GM12878 (cell line): ENCODE data around the gene NAGA. TPM values are rescaled to one million over a fixed set of nuclear protein-coding genes. Genes with fewer than 3 reads are reported as not detected.
"Not testable (repeated sequence)": the region's sequence is repeated elsewhere in the genome, so short reads cannot be mapped to it uniquely, and the experiment has no call there.

Source experiments
- ATAC-seq: fragments of 200-7000 bp; cut with Tn5 transposase; 3 replicates; pipeline ENCODE4 v1.9.1; 2020; ENCODE audit warnings: mild to moderate bottlenecking, moderate library complexity
- BruUV-seq: library from RNA; stranded (reverse); fragments of 400-500 nt; replicated peaks from 2 replicates; lab custom pipeline; 2021; lab: Mats Ljungman, UMichigan
- CTCF ChIA-PET: fragments of 300-600 bp; sonication (Branson Sonifier 250); formaldehyde crosslinking; extraction: SDS; loops from one replicate; lab custom pipeline; 2021; ENCODE audit warnings: inconsistent platforms; lab: Yijun Ruan, JAX
- POLR2A ChIA-PET: fragments of 350-600 bp; formaldehyde crosslinking; extraction: SDS; loops from one replicate; lab custom pipeline; 2021; ENCODE audit warnings: inconsistent platforms; lab: Charles Lee
- RAD21 ChIA-PET: fragments of 300-600 bp; sonication (Branson Sonifier 250); formaldehyde crosslinking; loops from one replicate; lab custom pipeline; 2023; ENCODE audit warnings: antibody characterized with exemption; ENCODE audit not compliant: unreplicated experiment; lab: Charles Lee
- SMC1A ChIA-PET: fragments of 300-600 bp; sonication (Branson Sonifier 250); formaldehyde crosslinking; loops from one replicate; lab custom pipeline; 2023; ENCODE audit not compliant: unreplicated experiment, uncharacterized antibody; lab: Charles Lee
- DNase-seq: peaks from one replicate; pipeline ENCODE4 v3.0.0-alpha.2; 2011; ENCODE audit warnings: low read depth, low spot score
- FAIRE-seq: peaks from 3 replicates; lab custom pipeline; 2011; peaks lifted over from hg19 to GRCh38; lab: Jason Lieb, UNC
- H2AFZ ChIP-seq: 2 replicates; pipeline ENCODE4 v1.6.0; 2011; ENCODE audit warnings: low read depth, low read length, control low read depth; ENCODE audit not compliant: control insufficient read depth
- H3K27ac ChIP-seq: 2 replicates; pipeline ENCODE4 v1.5.1; 2011; ENCODE audit warnings: control low read depth; ENCODE audit not compliant: control insufficient read depth, insufficient read depth
- H3K27me3 ChIP-seq, 2 experiments: replicated peaks in 1 of 2; 2 replicates each; pipeline versions ENCODE4 v1.6.0 to v1.6.1; 2011; ENCODE audit warnings: low read length in 1 of 2; ENCODE audit not compliant: control insufficient read depth in 2 of 2, insufficient read depth in 2 of 2
- H3K36me3 ChIP-seq, 2 experiments: 2 replicates each; pipeline ENCODE4 v1.5.1; 2011; ENCODE audit warnings: low read length in 1 of 2; ENCODE audit not compliant: control insufficient read depth in 2 of 2, insufficient read depth in 2 of 2
- H3K4me1 ChIP-seq: 2 replicates; pipeline ENCODE4 v1.6.1; 2011; ENCODE audit warnings: mild to moderate bottlenecking, low read length, moderate library complexity, mixed read lengths; ENCODE audit not compliant: control insufficient read depth, insufficient read depth
- H3K4me2 ChIP-seq: 2 replicates; pipeline ENCODE4 v1.6.0; 2011; ENCODE audit warnings: control low read depth; ENCODE audit not compliant: control insufficient read depth, insufficient read depth
- H3K4me3 ChIP-seq: fragments of 200-600 bp; sonication (generic); 2 replicates; pipeline ENCODE4 v1.5.1; 2016
- H3K79me2 ChIP-seq: 2 replicates; pipeline ENCODE4 v1.6.0; 2011; ENCODE audit warnings: low read length; ENCODE audit not compliant: control insufficient read depth, insufficient read depth
- H3K9ac ChIP-seq: 2 replicates; pipeline ENCODE4 v1.8.0; 2011; ENCODE audit warnings: low read length, control low read depth, mixed read lengths; ENCODE audit not compliant: control insufficient read depth, insufficient read depth
- H3K9me3 ChIP-seq: replicated peaks from 3 replicates; pipeline ENCODE4 v1.5.1; 2011; ENCODE audit warnings: mild to moderate bottlenecking, low read length; ENCODE audit not compliant: control insufficient read depth, insufficient read depth
- H4K20me1 ChIP-seq: 2 replicates; pipeline ENCODE4 v1.6.0; 2011; ENCODE audit not compliant: control insufficient read depth, insufficient read depth
- BACH1 ChIP-seq: fragments of 450-650 bp; IDR thresholded peaks from 2 replicates; pipeline ENCODE4 v1.6.1; 2017; ENCODE audit warnings: mild to moderate bottlenecking, borderline replicate concordance
- CBX5 ChIP-seq: sonication (generic); IDR thresholded peaks from 2 replicates; pipeline ENCODE4 v1.6.1; 2016; ENCODE audit warnings: low read depth, moderate library complexity, mild to moderate bottlenecking, inconsistent platforms
- CHD2 ChIP-seq: IDR thresholded peaks from 2 replicates; pipeline ENCODE4 v1.6.1; 2011; ENCODE audit warnings: low read depth, low read length, improper control_type of control experiment, borderline replicate concordance
- CTCF ChIP-seq, 3 experiments: IDR thresholded peaks in 2 of 3; conservative IDR thresholded peaks in 1 of 3; 2 replicates each; pipeline ENCODE4 v1.5.1; 2011; ENCODE audit warnings: low read depth in 3 of 3, low read length in 3 of 3, mild to moderate bottlenecking in 3 of 3, control low read depth in 2 of 3, moderate library complexity in 2 of 3, inconsistent platforms in 1 of 3, mixed read lengths in 1 of 3; ENCODE audit not compliant: control insufficient read depth in 2 of 3, insufficient read depth in 1 of 3; ENCODE audit errors: extremely low read depth in 1 of 3
- DPF2 ChIP-seq: fragments of 450-650 bp; IDR thresholded peaks from 2 replicates; pipeline ENCODE4 v1.6.1; 2017; ENCODE audit warnings: mild to moderate bottlenecking
- FOS ChIP-seq: IDR thresholded peaks from 3 replicates; pipeline ENCODE4 v1.6.1; 2011; ENCODE audit warnings: borderline replicate concordance; ENCODE audit not compliant: insufficient read length; ENCODE audit errors: extremely low read depth
- MAX ChIP-seq: IDR thresholded peaks from 2 replicates; pipeline ENCODE4 v1.6.1; 2012; ENCODE audit warnings: low read depth, low read length, improper control_type of control experiment
- MTA2 ChIP-seq: fragments of 450-650 bp; IDR thresholded peaks from 2 replicates; pipeline ENCODE4 v1.6.1; 2016; ENCODE audit warnings: low read depth, mild to moderate bottlenecking, moderate library complexity
- PBX3 ChIP-seq: IDR thresholded peaks from 2 replicates; pipeline ENCODE4 v1.6.1; 2011; ENCODE audit warnings: mild to moderate bottlenecking, low read depth, low read length, moderate library complexity; ENCODE audit not compliant: insufficient replicate concordance
- WGBS: methylation state at CpG from one replicate; pipeline ENCODE4 v1.1.6; 2016; ENCODE audit warnings: low lambda C conversion rate; ENCODE audit not compliant: insufficient replicate concordance, insufficient coverage; ENCODE audit errors: missing lambda C conversion rate; 5-methylcytosine and 5-hydroxymethylcytosine counted together
- in situ Hi-C: fragments of 300-500 bp; cut with MboI; formaldehyde crosslinking; loops from 9 replicates; pipeline ENCODE4 v1.14.3; 2018; ENCODE audit warnings: mixed read lengths
- intact Hi-C: fragments of 100-400 bp; cut with micrococcal nuclease; formaldehyde crosslinking; loops from one replicate; pipeline ENCODE4 v1.14.2; 2022; ENCODE audit not compliant: unreplicated experiment
- polyA plus RNA-seq, 11 experiments: library from polyadenylated mRNA; depleted of rRNA in 4 of 11; unstranded in 6 of 11; stranded (reverse) in 5 of 11; fragments of >200 nt; fragmentation: Nextera tagmentation in 4 of 11; fragmentation: Illumina TruSeq in 1 of 11; extraction: Ambion mirVana in 4 of 11; extraction: Trizol in 1 of 11; gene quantifications; 1 replicate in 1 of 11; 2 replicates in 10 of 11; pipeline versions ENCODE4 v1.2.1 to v1.2.3, GENCODE V29; 2011 to 2016; ENCODE audit warnings: inconsistent platforms in 2 of 11, missing spikeins in 2 of 11, low read depth in 1 of 11
- total RNA-seq, 4 experiments: library from RNA; depleted of rRNA in 3 of 4; stranded (reverse); fragments of >200 nt in 3 of 4; fragmentation: Illumina TruSeq in 1 of 4; extraction: Trizol in 1 of 4; gene quantifications; 2 replicates each; pipeline versions ENCODE4 v1.2.1 to v1.2.3, GENCODE V29; 2013 to 2021

Gene NAGA
- total and polyA plus RNA-seq, 10 of the 15 experiments (the other 5 are each of a cell fraction or from before 2014, with no cell fraction given) = 9.3 to 46.0 (median 33.2) TPM

GRCh38 chr22:42115420-42115830, 44.8 kb upstream of the NAGA start:
- intact Hi-C loops = not testable (repeated sequence)

GRCh38 chr22:42114721-42115120, 44.1 kb upstream of the NAGA start:
- FAIRE-seq = no peak
- ChIA-PET POLR2A (no interaction called here), RAD21 (no interaction called here), SMC1A (no interaction called here), CTCF (no interaction called here)
- no peaks in the 10 kb centered on the region for H3K4me1 ChIP-seq
- DNase-seq = no peak
- H3K4me3 ChIP-seq = no peak overlapping the region
- H3K9ac ChIP-seq = no peak overlapping the region
- peak; percentile 19; the same call in 1 of the 3 replicates for ATAC-seq
- intact Hi-C loops (loop anchor here (1.0 to 5.0 kb wide), 2 partner anchors 148 to 162 kb away; partner anchors contain the start of gene SMIM45), in situ Hi-C loops (no loop called here)
- no peak overlapping the region for H3K27ac ChIP-seq
- H4K20me1 ChIP-seq = no peaks in the 10 kb centered on the region
- 85% methylated on average over 7 of the region's 7 CpGs for WGBS
- no peaks in the 10 kb centered on the region for H3K27me3 ChIP-seq
- no peak overlapping the region for H3K4me2 ChIP-seq
- no peaks in the 10 kb centered on the region for H3K79me2 ChIP-seq
- peaks cover 11% of the 10 kb centered on the region; the same call in 2 of the 3 replicates for H3K9me3 ChIP-seq
- no peak overlapping the region for H2AFZ ChIP-seq
- BruUV-seq = no TSS peak
- no peaks in the 10 kb centered on the region for H3K36me3 ChIP-seq
- TF ChIP-seq DPF2 (no peak), CHD2 (no peak), BACH1 (no peak), FOS (no peak), MTA2 (no peak), CTCF (IDR thresholded peaks at IDR 0.05 in 2 of 3, conservative IDR thresholded peaks at IDR 0.05 in 1 of 3; ENCODE audit: control insufficient read depth in 2 of 3, extremely low read depth in 1 of 3, insufficient read depth in 1 of 3, low read depth in 3 of 3, low read length in 3 of 3) (peak in 2 of 3 experiments; percentile 20 to 34; a peak in 3 of 6 replicates), MAX (no peak), PBX3 (no peak)

More at GRCh38 chr22:42115420-42115830, 44.8 kb upstream of the NAGA start:
- H3K4me2 ChIP-seq, H3K36me3 ChIP-seq, H3K79me2 ChIP-seq, in situ Hi-C loops, H4K20me1 ChIP-seq, H3K4me3 ChIP-seq, H3K4me1 ChIP-seq, H3K27me3 ChIP-seq, BruUV-seq, RAD21 ChIA-PET, FAIRE-seq, H2AFZ ChIP-seq, SMC1A ChIA-PET, H3K27ac ChIP-seq, POLR2A ChIA-PET, DNase-seq, H3K9ac ChIP-seq, ATAC-seq: not testable (repeated sequence)
- CTCF ChIA-PET = interaction anchor here (0.6 kb wide), 1 partner anchor 150 kb away, joined by 4 read pairs; no protein-coding TSS in a partner anchor
- WGBS = 78% methylated on average over 6 of the region's 6 CpGs
- peak; percentile 63 for TF ChIP-seq CBX5
- H3K9me3 ChIP-seq = peaks cover 11% of the 10 kb centered on the region; the same call in 2 of the 3 replicates
